Astrocyte (in vitro differentiated cells and primary cell): ENCODE results near the gene PTGFRN.

Source experiments
- EZH2 ChIP-seq: IDR thresholded peaks from 2 replicates; pipeline ENCODE4 v1.6.1; 2012; ENCODE audit warnings: mild to moderate bottlenecking, low read length, inconsistent platforms; ENCODE audit not compliant: insufficient read depth
- TF ChIP-seq, protein P1 (sequence below): IDR thresholded peaks from 2 replicates; pipeline ENCODE4 v1.5.1; 2011; ENCODE audit warnings: low read depth, mild to moderate bottlenecking, inconsistent platforms, low read length, moderate library complexity; ENCODE audit not compliant: insufficient read depth

- TF ChIP-seq, protein P1, sequence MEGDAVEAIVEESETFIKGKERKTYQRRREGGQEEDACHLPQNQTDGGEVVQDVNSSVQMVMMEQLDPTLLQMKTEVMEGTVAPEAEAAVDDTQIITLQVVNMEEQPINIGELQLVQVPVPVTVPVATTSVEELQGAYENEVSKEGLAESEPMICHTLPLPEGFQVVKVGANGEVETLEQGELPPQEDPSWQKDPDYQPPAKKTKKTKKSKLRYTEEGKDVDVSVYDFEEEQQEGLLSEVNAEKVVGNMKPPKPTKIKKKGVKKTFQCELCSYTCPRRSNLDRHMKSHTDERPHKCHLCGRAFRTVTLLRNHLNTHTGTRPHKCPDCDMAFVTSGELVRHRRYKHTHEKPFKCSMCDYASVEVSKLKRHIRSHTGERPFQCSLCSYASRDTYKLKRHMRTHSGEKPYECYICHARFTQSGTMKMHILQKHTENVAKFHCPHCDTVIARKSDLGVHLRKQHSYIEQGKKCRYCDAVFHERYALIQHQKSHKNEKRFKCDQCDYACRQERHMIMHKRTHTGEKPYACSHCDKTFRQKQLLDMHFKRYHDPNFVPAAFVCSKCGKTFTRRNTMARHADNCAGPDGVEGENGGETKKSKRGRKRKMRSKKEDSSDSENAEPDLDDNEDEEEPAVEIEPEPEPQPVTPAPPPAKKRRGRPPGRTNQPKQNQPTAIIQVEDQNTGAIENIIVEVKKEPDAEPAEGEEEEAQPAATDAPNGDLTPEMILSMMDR = no peak
- TF ChIP-seq EZH2 = no peak
These were observed 6.3 kb downstream of the PTGFRN start for GRCh38 chr1:116916002-116916401.
